Neural cell (in vitro differentiated cells): Measurements from ENCODE around the gene THYN1. TPM values are rescaled to one million over a fixed set of nuclear protein-coding genes. Genes with fewer than 3 reads are reported as not detected.

Source experiments
- H2AFZ ChIP-seq: fragments of 200-600, 300-800 bp; sonication (generic), shearing (Covaris generic); 2 replicates; pipeline ENCODE4 v1.6.0; 2014; ENCODE audit warnings: low read depth, mild to moderate bottlenecking, antibody characterized with exemption, low read length, moderate library complexity
- H3F3A ChIP-seq: fragments of 200-600 bp; shearing (Covaris generic); 2 replicates; pipeline ENCODE4 v1.6.1; 2016; ENCODE audit warnings: mild to moderate bottlenecking, moderate library complexity, mixed read lengths, antibody characterized with exemption, low read length; ENCODE audit not compliant: insufficient read depth, poor library complexity, severe bottlenecking
- H3K27ac ChIP-seq: fragments of 200-600, 300-800 bp; sonication (generic), shearing (Covaris generic); 2 replicates; pipeline ENCODE4 v1.5.1; 2014; ENCODE audit warnings: mild to moderate bottlenecking, low read length, moderate library complexity
- H3K27me3 ChIP-seq: fragments of 300-800, 200-600 bp; sonication (generic), shearing (Covaris generic); 2 replicates; pipeline ENCODE4 v1.6.0; 2014; ENCODE audit warnings: mild to moderate bottlenecking, low read depth, low read length, moderate library complexity; ENCODE audit not compliant: insufficient read depth
- H3K36me3 ChIP-seq: fragments of 300-800, 200-600 bp; sonication (generic), shearing (Covaris generic); 2 replicates; pipeline ENCODE4 v1.5.1; 2014; ENCODE audit warnings: mild to moderate bottlenecking, antibody characterized with exemption, low read length, moderate library complexity; ENCODE audit not compliant: insufficient read depth
- H3K4me2 ChIP-seq: fragments of 300-800, 200-600 bp; sonication (generic), shearing (Covaris generic); 2 replicates; pipeline ENCODE4 v1.6.0; 2014; ENCODE audit warnings: mild to moderate bottlenecking, low read length
- H3K4me3 ChIP-seq: fragments of 300-800, 200-600 bp; sonication (generic), shearing (Covaris generic); 2 replicates; pipeline ENCODE4 v1.5.1; 2014; ENCODE audit warnings: mild to moderate bottlenecking, low read length, moderate library complexity
- H3K79me2 ChIP-seq: fragments of 200-600 bp; shearing (Covaris generic); replicated peaks from 2 replicates; pipeline ENCODE4 v1.6.0; 2014; ENCODE audit warnings: mild to moderate bottlenecking, low read length, moderate library complexity; ENCODE audit not compliant: insufficient read depth
- H3K9ac ChIP-seq: fragments of 300-800, 200-600 bp; sonication (generic), shearing (Covaris generic); 2 replicates; pipeline ENCODE4 v1.6.1; 2016; ENCODE audit warnings: mild to moderate bottlenecking, low read length, mixed read lengths
- H3K9me2 ChIP-seq: fragments of 200-600 bp; shearing (Covaris generic); 2 replicates; pipeline ENCODE4 v1.6.1; 2016; ENCODE audit warnings: mild to moderate bottlenecking, low read length, mixed read lengths; ENCODE audit not compliant: insufficient read depth
- H3K9me3 ChIP-seq: fragments of 200-600, 300-800 bp; sonication (generic), shearing (Covaris generic); 2 replicates; pipeline ENCODE4 v1.6.1; 2016; ENCODE audit warnings: mild to moderate bottlenecking, mixed run types, low read length, moderate library complexity, mixed read lengths
- H4K20me1 ChIP-seq: fragments of 200-600 bp; shearing (Covaris generic); 2 replicates; pipeline ENCODE4 v1.6.1; 2016; ENCODE audit warnings: mild to moderate bottlenecking, mixed run types; ENCODE audit not compliant: insufficient read depth
- EP300 ChIP-seq: fragments of 450-650 bp; conservative IDR thresholded peaks from 2 replicates; pipeline ENCODE4 v1.6.1; 2014; ENCODE audit warnings: antibody characterized with exemption, mild to moderate bottlenecking, moderate library complexity; ENCODE audit not compliant: poor library complexity, severe bottlenecking
- EZH2 ChIP-seq: fragments of 200-600, 300-800 bp; shearing (Covaris generic), sonication (generic); IDR thresholded peaks from 2 replicates; pipeline ENCODE4 v1.6.1; 2014; ENCODE audit warnings: antibody characterized with exemption, low read length, borderline replicate concordance, mild to moderate bottlenecking; ENCODE audit not compliant: insufficient read depth, poor library complexity, severe bottlenecking
- MXI1 ChIP-seq: fragments of 450-650 bp; conservative IDR thresholded peaks from 2 replicates; pipeline ENCODE4 v1.6.1; 2014; ENCODE audit warnings: antibody characterized with exemption, mild to moderate bottlenecking; ENCODE audit not compliant: poor library complexity, severe bottlenecking
- POLR2AphosphoS5 ChIP-seq: IDR thresholded peaks from 2 replicates; pipeline ENCODE4 v1.6.1; 2012
- RAD21 ChIP-seq: fragments of 450-650 bp; conservative IDR thresholded peaks from 2 replicates; pipeline ENCODE4 v1.6.1; 2014; ENCODE audit warnings: antibody characterized with exemption, mild to moderate bottlenecking, moderate library complexity
- SMC3 ChIP-seq: fragments of 450-650 bp; conservative IDR thresholded peaks from 2 replicates; pipeline ENCODE4 v1.6.1; 2014; ENCODE audit warnings: antibody characterized with exemption, mild to moderate bottlenecking, moderate library complexity; ENCODE audit not compliant: poor library complexity
- TAF1 ChIP-seq: IDR thresholded peaks from 2 replicates; pipeline ENCODE4 v1.6.1; 2012; ENCODE audit warnings: low read depth
- polyA plus RNA-seq: library from polyadenylated mRNA; depleted of rRNA; stranded (reverse); fragments of >200 nt; gene quantifications from 2 replicates; pipeline ENCODE4 v1.2.3, GENCODE V29; 2014
- TF ChIP-seq, protein P1 (sequence below): fragments of 450-650 bp; IDR thresholded peaks from 2 replicates; pipeline ENCODE4 v1.5.1; 2014; ENCODE audit warnings: antibody characterized with exemption, mild to moderate bottlenecking, moderate library complexity; ENCODE audit not compliant: poor library complexity, severe bottlenecking
- TF ChIP-seq, protein P2 (sequence below): IDR thresholded peaks from 2 replicates; pipeline ENCODE4 v1.6.1; 2012; ENCODE audit warnings: borderline replicate concordance

THYN1 gene
- polyA plus RNA-seq, 1 donor from 2014 or later = 164 TPM

DNA sequence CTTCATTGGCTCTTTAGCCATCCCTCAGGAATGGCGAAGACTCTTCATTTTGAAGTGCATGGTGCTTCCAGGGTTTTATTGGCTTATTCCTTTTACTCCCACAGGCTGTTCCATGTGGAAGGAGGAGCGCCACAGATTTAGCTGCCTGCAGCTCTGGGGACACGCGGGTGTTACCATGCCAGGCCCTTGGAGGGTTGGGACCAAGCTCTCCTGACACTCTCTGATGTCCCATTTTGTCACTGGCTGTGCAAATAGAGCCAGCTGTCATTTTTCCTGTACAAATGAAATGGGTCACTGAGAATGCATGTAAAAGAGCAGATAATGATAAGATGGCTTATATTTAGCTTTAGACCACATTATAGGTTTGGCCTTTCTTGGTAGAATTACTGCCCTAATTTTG is 9.2 kb downstream of the THYN1 start:
- H3K79me2 ChIP-seq = no peaks in the 10 kb centered on the region
- H3K27ac ChIP-seq = no peak overlapping the region
- no peaks in the 10 kb centered on the region for H4K20me1 ChIP-seq
- no peaks in the 10 kb centered on the region for H3K9me3 ChIP-seq
- TF ChIP-seq MXI1 (no peak), RAD21 (no peak), EP300 (no peak), EZH2 (no peak), SMC3 (no peak), POLR2AphosphoS5 (no peak), TAF1 (no peak)
- TF ChIP-seq, protein P1, sequence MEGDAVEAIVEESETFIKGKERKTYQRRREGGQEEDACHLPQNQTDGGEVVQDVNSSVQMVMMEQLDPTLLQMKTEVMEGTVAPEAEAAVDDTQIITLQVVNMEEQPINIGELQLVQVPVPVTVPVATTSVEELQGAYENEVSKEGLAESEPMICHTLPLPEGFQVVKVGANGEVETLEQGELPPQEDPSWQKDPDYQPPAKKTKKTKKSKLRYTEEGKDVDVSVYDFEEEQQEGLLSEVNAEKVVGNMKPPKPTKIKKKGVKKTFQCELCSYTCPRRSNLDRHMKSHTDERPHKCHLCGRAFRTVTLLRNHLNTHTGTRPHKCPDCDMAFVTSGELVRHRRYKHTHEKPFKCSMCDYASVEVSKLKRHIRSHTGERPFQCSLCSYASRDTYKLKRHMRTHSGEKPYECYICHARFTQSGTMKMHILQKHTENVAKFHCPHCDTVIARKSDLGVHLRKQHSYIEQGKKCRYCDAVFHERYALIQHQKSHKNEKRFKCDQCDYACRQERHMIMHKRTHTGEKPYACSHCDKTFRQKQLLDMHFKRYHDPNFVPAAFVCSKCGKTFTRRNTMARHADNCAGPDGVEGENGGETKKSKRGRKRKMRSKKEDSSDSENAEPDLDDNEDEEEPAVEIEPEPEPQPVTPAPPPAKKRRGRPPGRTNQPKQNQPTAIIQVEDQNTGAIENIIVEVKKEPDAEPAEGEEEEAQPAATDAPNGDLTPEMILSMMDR = no peak
- TF ChIP-seq, protein P2, sequence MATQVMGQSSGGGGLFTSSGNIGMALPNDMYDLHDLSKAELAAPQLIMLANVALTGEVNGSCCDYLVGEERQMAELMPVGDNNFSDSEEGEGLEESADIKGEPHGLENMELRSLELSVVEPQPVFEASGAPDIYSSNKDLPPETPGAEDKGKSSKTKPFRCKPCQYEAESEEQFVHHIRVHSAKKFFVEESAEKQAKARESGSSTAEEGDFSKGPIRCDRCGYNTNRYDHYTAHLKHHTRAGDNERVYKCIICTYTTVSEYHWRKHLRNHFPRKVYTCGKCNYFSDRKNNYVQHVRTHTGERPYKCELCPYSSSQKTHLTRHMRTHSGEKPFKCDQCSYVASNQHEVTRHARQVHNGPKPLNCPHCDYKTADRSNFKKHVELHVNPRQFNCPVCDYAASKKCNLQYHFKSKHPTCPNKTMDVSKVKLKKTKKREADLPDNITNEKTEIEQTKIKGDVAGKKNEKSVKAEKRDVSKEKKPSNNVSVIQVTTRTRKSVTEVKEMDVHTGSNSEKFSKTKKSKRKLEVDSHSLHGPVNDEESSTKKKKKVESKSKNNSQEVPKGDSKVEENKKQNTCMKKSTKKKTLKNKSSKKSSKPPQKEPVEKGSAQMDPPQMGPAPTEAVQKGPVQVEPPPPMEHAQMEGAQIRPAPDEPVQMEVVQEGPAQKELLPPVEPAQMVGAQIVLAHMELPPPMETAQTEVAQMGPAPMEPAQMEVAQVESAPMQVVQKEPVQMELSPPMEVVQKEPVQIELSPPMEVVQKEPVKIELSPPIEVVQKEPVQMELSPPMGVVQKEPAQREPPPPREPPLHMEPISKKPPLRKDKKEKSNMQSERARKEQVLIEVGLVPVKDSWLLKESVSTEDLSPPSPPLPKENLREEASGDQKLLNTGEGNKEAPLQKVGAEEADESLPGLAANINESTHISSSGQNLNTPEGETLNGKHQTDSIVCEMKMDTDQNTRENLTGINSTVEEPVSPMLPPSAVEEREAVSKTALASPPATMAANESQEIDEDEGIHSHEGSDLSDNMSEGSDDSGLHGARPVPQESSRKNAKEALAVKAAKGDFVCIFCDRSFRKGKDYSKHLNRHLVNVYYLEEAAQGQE = no peak
- H3K9ac ChIP-seq = no peak overlapping the region
- H3K4me3 ChIP-seq = no peak overlapping the region
- H3K9me2 ChIP-seq = no peaks in the 10 kb centered on the region
- H3F3A ChIP-seq = no peaks in the 10 kb centered on the region
- no peak overlapping the region for H2AFZ ChIP-seq
- H3K27me3 ChIP-seq = no peaks in the 10 kb centered on the region
- H3K4me2 ChIP-seq = no peak overlapping the region
- H3K36me3 ChIP-seq = peaks cover 11% of the 10 kb centered on the region

DNA sequence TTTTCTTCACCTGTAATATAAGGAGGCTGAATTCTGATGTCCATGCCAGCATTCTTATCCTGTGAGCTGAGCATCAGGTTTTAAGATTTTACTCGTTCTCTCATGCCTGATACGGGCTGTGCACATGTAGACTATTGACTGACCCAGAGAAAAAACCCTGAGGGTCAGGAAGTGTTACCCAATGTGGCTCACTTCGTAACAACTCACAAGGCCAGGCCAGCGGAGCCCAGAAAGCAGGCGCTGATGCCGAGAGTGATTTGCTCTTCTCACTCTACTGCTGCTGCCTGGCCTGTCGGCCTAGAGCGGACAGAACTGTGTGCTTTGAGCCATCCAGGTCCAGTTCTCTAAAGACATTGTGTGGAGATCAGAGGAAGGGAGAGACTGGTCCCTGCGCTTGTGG is 10.8 kb downstream of the THYN1 start:
- no peak overlapping the region for H3K4me2 ChIP-seq

More for the DNA sequence above, 10.8 kb downstream of the THYN1 start:
- TF ChIP-seq EP300 (no peak), POLR2AphosphoS5 (no peak), RAD21 (no peak), SMC3 (no peak)
- TF ChIP-seq, protein P2 = no peak
- Histone ChIP-seq H3K27me3 (no peaks in the 10 kb centered on the region), H3F3A (no peaks in the 10 kb centered on the region), H3K9ac (no peak overlapping the region), H2AFZ (no peak overlapping the region), H3K4me3 (no peak overlapping the region), H3K79me2 (no peaks in the 10 kb centered on the region), H3K27ac (no peak overlapping the region), H4K20me1 (no peaks in the 10 kb centered on the region), H3K9me3 (no peaks in the 10 kb centered on the region), H3K36me3 (peaks cover 12% of the 10 kb centered on the region), H3K9me2 (no peaks in the 10 kb centered on the region)
